ENCODE results near the gene USP15. TPM values are rescaled to one million over a fixed set of nuclear protein-coding genes. Genes with fewer than 3 reads are reported as not detected.

The USP15 gene
- total and polyA plus RNA-seq, 2 donors (not counting 3 experiments of a cell fraction or from before 2014, with no cell fraction given), result 20.0 to 61.8 TPM

- H3K36me3 ChIP-seq (ENCODE audit: control insufficient read depth in 2 of 2, extremely low read depth in 1 of 2, insufficient read depth in 2 of 2, low read length in 2 of 2), result no peaks in the 10 kb centered on the region
- CTCF ChIA-PET, result interaction anchor here (1.0 kb wide), 1 partner anchor 41 kb away, joined by 4 read pairs; no protein-coding TSS in a partner anchor
- H3K4me1 ChIP-seq (ENCODE audit: control insufficient read depth, extremely low read depth, insufficient read depth, low read length), result no peaks in the 10 kb centered on the region
- H3K27ac ChIP-seq (ENCODE audit: insufficient read depth, low read depth, low read length), result no peak overlapping the region
- DNase-seq (ENCODE audit: low read depth, low spot score), result no peak
- H4K20me1 ChIP-seq (replicated peaks; ENCODE audit: control insufficient read depth, extremely low read depth, insufficient read depth, low read length), result no peaks in the 10 kb centered on the region
- no peak for FAIRE-seq
- H3K27me3 ChIP-seq (ENCODE audit: control insufficient read depth in 2 of 2, insufficient read depth in 2 of 2, low read length in 2 of 2), result no peaks in the 10 kb centered on the region
- no peak for TF ChIP-seq POLR2A (IDR thresholded peaks at IDR 0.05; ENCODE audit: low read depth, low read length)
- TF ChIP-seq POLR2AphosphoS5 (IDR thresholded peaks at IDR 0.05; ENCODE audit: insufficient read depth, low read depth, low read length), result no peak
- no peak for TF ChIP-seq MYC (IDR thresholded peaks at IDR 0.05; ENCODE audit: low read depth, low read length)
- no peak for TF ChIP-seq GATA2 (IDR thresholded peaks at IDR 0.05; ENCODE audit: insufficient read depth, insufficient read length, low read depth, low read length)
- no peak for TF ChIP-seq JUN (IDR thresholded peaks at IDR 0.05; ENCODE audit: borderline replicate concordance, insufficient read depth, insufficient read length, low read depth)
- TF ChIP-seq, protein P1, sequence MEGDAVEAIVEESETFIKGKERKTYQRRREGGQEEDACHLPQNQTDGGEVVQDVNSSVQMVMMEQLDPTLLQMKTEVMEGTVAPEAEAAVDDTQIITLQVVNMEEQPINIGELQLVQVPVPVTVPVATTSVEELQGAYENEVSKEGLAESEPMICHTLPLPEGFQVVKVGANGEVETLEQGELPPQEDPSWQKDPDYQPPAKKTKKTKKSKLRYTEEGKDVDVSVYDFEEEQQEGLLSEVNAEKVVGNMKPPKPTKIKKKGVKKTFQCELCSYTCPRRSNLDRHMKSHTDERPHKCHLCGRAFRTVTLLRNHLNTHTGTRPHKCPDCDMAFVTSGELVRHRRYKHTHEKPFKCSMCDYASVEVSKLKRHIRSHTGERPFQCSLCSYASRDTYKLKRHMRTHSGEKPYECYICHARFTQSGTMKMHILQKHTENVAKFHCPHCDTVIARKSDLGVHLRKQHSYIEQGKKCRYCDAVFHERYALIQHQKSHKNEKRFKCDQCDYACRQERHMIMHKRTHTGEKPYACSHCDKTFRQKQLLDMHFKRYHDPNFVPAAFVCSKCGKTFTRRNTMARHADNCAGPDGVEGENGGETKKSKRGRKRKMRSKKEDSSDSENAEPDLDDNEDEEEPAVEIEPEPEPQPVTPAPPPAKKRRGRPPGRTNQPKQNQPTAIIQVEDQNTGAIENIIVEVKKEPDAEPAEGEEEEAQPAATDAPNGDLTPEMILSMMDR (IDR thresholded peaks at IDR 0.05; ENCODE audit: extremely low read depth in 1 of 2, insufficient read depth in 1 of 2, low read depth in 1 of 2, low read length in 2 of 2), result no peak
- dilution Hi-C loops (cut with MboI; ENCODE audit: extremely low pct_ligation_motif_present, low sequenced_read_pairs), result no loop called here
- H2AFZ ChIP-seq (ENCODE audit: low read depth, low read length), result no peak overlapping the region
- POLR2A ChIA-PET, result no interaction called here
- H3K9ac ChIP-seq (replicated peaks; ENCODE audit: extremely low read depth, insufficient read depth, low read length), result no peak overlapping the region
- no peaks in the 10 kb centered on the region for H3K9me3 ChIP-seq (replicated peaks; ENCODE audit: control insufficient read depth, insufficient read depth, low read length)
- H3K9me1 ChIP-seq (replicated peaks; ENCODE audit: control insufficient read depth, extremely low read depth, insufficient read depth, low read length), result no peaks in the 10 kb centered on the region
- H3K4me2 ChIP-seq (ENCODE audit: insufficient read depth, low read length), result no peak overlapping the region
- no peak overlapping the region for H3K4me3 ChIP-seq (replicated peaks in 1 of 3; ENCODE audit: insufficient read depth in 1 of 3, low read depth in 1 of 3, low read length in 3 of 3)
- BruUV-seq (replicated peaks), result no TSS peak
- intact Hi-C loops (cut with micrococcal nuclease), result no loop called here
- H3K79me2 ChIP-seq (ENCODE audit: control insufficient read depth, insufficient read depth, low read length), result no peaks in the 10 kb centered on the region
Measured at GRCh38 chr12:62251609-62251958, 8.6 kb upstream of the USP15 start.

GRCh38 chr12:62252576-62252975, 7.6 kb upstream of the USP15 start:
- Histone ChIP-seq H2AFZ (ENCODE audit: low read depth, low read length) (no peak overlapping the region), H3K27me3 (ENCODE audit: control insufficient read depth in 2 of 2, insufficient read depth in 2 of 2, low read length in 2 of 2) (no peaks in the 10 kb centered on the region), H3K27ac (ENCODE audit: insufficient read depth, low read depth, low read length) (no peak overlapping the region), H3K9ac (replicated peaks; ENCODE audit: extremely low read depth, insufficient read depth, low read length) (no peak overlapping the region), H3K9me3 (replicated peaks; ENCODE audit: control insufficient read depth, insufficient read depth, low read length) (no peaks in the 10 kb centered on the region), H3K4me3 (replicated peaks in 1 of 3; ENCODE audit: insufficient read depth in 1 of 3, low read depth in 1 of 3, low read length in 3 of 3) (no peak overlapping the region), H3K36me3 (ENCODE audit: control insufficient read depth in 2 of 2, extremely low read depth in 1 of 2, insufficient read depth in 2 of 2, low read length in 2 of 2) (no peaks in the 10 kb centered on the region), H3K9me1 (replicated peaks; ENCODE audit: control insufficient read depth, extremely low read depth, insufficient read depth, low read length) (no peaks in the 10 kb centered on the region), H3K4me1 (ENCODE audit: control insufficient read depth, extremely low read depth, insufficient read depth, low read length) (no peaks in the 10 kb centered on the region), H3K79me2 (ENCODE audit: control insufficient read depth, insufficient read depth, low read length) (no peaks in the 10 kb centered on the region), H4K20me1 (replicated peaks; ENCODE audit: control insufficient read depth, extremely low read depth, insufficient read depth, low read length) (no peaks in the 10 kb centered on the region), H3K4me2 (ENCODE audit: insufficient read depth, low read length) (no peak overlapping the region)
- POLR2A ChIA-PET, result no interaction called here
- dilution Hi-C loops (cut with MboI; ENCODE audit: extremely low pct_ligation_motif_present, low sequenced_read_pairs), result no loop called here
- CTCF ChIA-PET, result no interaction called here
- DNase-seq (ENCODE audit: low read depth, low spot score) (no peak), FAIRE-seq (no peak)
- BruUV-seq (replicated peaks), result no TSS peak
- intact Hi-C loops (cut with micrococcal nuclease), result no loop called here
- no peak for TF ChIP-seq MAX (IDR thresholded peaks at IDR 0.05; ENCODE audit: insufficient read depth, insufficient read length)
- no peak for TF ChIP-seq EZH2 (IDR thresholded peaks at IDR 0.05; ENCODE audit: borderline replicate concordance, low read depth, low read length, severe bottlenecking)
- TF ChIP-seq, protein P1 (IDR thresholded peaks at IDR 0.05; ENCODE audit: extremely low read depth in 1 of 2, insufficient read depth in 1 of 2, low read depth in 1 of 2, low read length in 2 of 2), result no peak
- TF ChIP-seq FOS (IDR thresholded peaks at IDR 0.05; ENCODE audit: borderline replicate concordance, insufficient read depth, low read length), result no peak
- no peak for TF ChIP-seq POLR2A (IDR thresholded peaks at IDR 0.05; ENCODE audit: low read depth, low read length)
- no peak for TF ChIP-seq GATA2 (IDR thresholded peaks at IDR 0.05; ENCODE audit: insufficient read depth, insufficient read length, low read depth, low read length)
- TF ChIP-seq JUN (IDR thresholded peaks at IDR 0.05; ENCODE audit: borderline replicate concordance, insufficient read depth, insufficient read length, low read depth), result no peak
- no peak for TF ChIP-seq POLR2AphosphoS5 (IDR thresholded peaks at IDR 0.05; ENCODE audit: insufficient read depth, low read depth, low read length)
- no peak for TF ChIP-seq MYC (IDR thresholded peaks at IDR 0.05; ENCODE audit: low read depth, low read length)

Measured in endothelial cell of umbilical vein (primary cell).